LNCaP clone FGC (cell line): ENCODE results near the gene GGTA1.
A peak's percentile ranks its signal among the peaks of the same experiment; 100 is the strongest.

Source experiments
- DNase-seq: peaks from one replicate; pipeline ENCODE4 v3.0.0-alpha.2; 2011; ENCODE audit warnings: low read depth
- H3K4me3 ChIP-seq: 2 replicates; pipeline ENCODE4 v1.5.1; 2011; ENCODE audit warnings: mild to moderate bottlenecking, low read depth, low read length, control low read depth
- TF ChIP-seq, protein P1 (sequence below): IDR thresholded peaks from 2 replicates; pipeline ENCODE4 v1.5.1; 2012; ENCODE audit warnings: mild to moderate bottlenecking; ENCODE audit not compliant: control insufficient read depth, insufficient read depth; ENCODE audit errors: extremely low read depth

Gene GGTA1

DNA sequence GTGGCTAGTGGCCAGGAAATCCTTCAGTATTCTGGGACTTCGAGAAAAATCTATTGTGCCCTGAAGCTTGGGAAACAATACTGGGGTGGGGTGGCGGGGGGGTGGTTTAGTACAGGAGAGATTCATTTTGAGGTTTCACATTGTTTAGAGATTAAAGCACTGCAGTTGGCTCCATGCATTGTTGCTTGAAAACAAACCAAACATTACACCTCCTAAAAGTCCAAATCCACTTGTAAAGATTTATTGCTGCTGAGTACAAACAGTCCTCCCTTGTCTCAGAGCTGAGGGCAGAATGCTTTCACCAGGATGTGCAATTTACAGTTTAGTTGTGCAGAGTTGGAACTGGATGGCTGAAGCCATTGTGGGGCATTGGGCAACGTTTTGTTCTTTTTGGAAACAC, 49.4 kb downstream of the GGTA1 start:
- DNase-seq: peak; percentile 65
- no peak overlapping the region for H3K4me3 ChIP-seq
- TF ChIP-seq, protein P1, sequence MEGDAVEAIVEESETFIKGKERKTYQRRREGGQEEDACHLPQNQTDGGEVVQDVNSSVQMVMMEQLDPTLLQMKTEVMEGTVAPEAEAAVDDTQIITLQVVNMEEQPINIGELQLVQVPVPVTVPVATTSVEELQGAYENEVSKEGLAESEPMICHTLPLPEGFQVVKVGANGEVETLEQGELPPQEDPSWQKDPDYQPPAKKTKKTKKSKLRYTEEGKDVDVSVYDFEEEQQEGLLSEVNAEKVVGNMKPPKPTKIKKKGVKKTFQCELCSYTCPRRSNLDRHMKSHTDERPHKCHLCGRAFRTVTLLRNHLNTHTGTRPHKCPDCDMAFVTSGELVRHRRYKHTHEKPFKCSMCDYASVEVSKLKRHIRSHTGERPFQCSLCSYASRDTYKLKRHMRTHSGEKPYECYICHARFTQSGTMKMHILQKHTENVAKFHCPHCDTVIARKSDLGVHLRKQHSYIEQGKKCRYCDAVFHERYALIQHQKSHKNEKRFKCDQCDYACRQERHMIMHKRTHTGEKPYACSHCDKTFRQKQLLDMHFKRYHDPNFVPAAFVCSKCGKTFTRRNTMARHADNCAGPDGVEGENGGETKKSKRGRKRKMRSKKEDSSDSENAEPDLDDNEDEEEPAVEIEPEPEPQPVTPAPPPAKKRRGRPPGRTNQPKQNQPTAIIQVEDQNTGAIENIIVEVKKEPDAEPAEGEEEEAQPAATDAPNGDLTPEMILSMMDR: no peak

DNA sequence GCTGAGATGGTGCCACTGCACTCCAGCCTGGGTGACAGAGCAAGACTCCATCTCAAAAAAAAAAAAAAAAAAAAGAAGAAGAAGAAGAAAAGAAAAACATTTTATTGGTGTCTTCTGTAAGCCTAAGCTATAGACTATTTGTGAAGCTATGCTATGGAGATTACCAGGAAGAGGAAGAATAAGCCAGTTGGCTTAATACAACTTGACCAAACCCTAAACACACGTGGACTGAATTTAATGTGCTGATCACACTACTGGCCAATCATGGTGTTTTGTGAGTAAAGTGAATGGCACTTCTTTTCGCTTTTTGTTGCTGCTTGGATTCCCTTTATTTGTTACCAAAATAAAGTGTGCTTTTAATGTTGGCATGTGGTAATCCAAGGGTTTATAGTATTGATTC, 49.9 kb downstream of the GGTA1 start:
- DNase-seq: no peak
- no peak overlapping the region for H3K4me3 ChIP-seq

DNA sequence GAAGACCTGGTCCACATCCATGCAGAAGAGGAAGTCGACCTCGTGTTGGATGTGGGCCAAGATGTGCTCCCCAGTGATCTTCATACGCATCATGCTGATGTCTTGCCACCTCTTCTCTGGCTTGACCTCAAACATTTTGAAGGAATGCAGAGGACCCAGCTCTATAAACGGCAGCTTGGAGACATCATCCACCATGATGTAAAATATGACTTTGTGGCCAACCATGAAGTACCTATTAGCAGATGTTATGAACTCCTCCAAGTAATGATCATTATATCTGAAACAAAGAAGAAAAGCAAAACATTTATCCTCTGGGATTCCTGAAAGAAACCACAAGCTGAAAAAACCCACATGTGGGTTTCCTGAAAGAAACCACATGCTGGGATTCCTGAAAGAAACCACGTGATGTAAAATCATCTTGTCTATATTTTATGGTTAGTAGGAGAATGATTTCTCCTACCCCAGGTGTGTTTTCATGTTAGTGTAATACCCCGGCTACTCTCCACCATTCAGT, 52.3 kb downstream of the GGTA1 start:
- no peak overlapping the region for H3K4me3 ChIP-seq
- no peak for DNase-seq
- TF ChIP-seq, protein P1: no peak

More for the DNA sequence above, 49.9 kb downstream of the GGTA1 start:
- TF ChIP-seq, protein P1: no peak

DNA sequence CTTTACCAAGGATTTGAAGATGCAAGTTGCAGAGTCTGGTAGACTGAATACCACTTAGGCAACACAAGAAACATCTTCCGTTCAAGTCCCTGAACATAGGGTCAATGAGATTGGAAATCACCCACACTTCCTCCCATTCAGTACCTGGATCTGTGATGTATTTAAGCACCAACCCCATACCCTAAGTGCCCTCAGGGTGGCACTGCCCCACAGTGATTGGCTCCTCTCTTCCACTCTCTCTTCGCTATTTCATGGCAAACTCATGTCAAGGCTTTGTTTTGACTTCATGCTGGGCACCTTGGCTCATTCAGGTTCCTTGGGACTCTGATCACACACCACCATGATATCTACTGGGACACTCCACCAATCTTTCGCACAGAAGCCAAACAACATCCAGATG, 53.7 kb downstream of the GGTA1 start:
- TF ChIP-seq, protein P1: peak; percentile 55
- DNase-seq: no peak
- H3K4me3 ChIP-seq: no peak overlapping the region

DNA sequence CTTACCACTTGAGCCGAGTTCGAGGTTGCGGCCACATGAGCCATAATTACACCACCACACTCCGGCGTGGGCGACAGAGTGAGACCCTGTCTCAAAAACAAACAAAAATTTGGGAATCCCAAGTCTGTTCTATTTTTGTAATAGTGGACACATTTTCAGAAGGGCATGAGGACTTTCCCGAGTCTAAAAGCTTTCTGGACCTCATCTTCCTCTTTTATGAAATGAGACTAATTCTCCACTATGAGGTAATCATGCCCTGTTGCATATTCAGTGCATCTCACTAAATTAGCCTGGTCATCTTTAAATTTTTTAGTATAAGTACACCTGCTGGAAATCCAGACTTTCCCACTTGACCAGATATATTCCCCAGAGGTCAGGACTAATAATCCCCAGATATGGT, 55.7 kb downstream of the GGTA1 start:
- DNase-seq: no peak

DNA sequence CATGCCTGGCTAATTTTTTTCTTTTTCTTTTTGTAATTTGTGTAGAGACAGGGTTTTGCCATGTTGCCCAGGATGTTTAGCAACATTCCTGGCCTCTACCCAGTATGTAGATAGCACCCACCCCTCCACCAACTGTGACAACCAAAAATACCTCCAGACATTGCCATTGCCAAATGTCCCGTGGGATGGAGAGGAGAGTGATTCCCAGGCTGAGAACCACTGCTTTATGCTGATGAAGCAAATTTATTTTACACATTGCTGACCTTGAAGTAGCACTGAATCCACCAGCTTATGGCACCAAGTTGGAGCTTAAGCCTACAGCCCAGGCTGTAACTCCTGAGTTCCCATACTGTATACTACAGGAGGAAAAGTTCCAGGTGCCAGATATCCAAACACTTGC, 58.5 kb downstream of the GGTA1 start:
- DNase-seq: no peak
- no peak overlapping the region for H3K4me3 ChIP-seq
- TF ChIP-seq, protein P1: no peak

More for the DNA sequence above, 55.7 kb downstream of the GGTA1 start:
- TF ChIP-seq, protein P1: no peak
- H3K4me3 ChIP-seq: no peak overlapping the region
